Activated CD4-positive, alpha-beta T cell treated with anti-CD3 and anti-CD28 coated beads for 36 hours (primary cell): ENCODE measurements around the gene STT3B. TPM values are rescaled to one million over a fixed set of nuclear protein-coding genes. Genes with fewer than 3 reads are reported as not detected.

Source experiments
- ATAC-seq: fragments of 200-7000 bp; cut with Tn5 transposase; one replicate; pipeline ENCODE4 v1.10.0; 2021; ENCODE audit warnings: mild to moderate bottlenecking, moderate library complexity
- CTCF ChIA-PET: fragments of 350-600 bp; sonication (Branson Sonifier 250); formaldehyde crosslinking; loops from one replicate; lab custom pipeline; 2021; ENCODE audit warnings: antibody characterized with exemption; lab: Charles Lee
- POLR2A ChIA-PET: fragments of 350-600 bp; sonication (Branson Sonifier 250); formaldehyde crosslinking; loops from one replicate; lab custom pipeline; 2021; ENCODE audit warnings: antibody characterized with exemption, inconsistent platforms; lab: Charles Lee
- DNase-seq: peaks from one replicate; pipeline ENCODE4 v3.0.0-alpha.2; 2020
- H3K27ac Mint-ChIP-seq: one replicate; pipeline ENCODE4 v1.8.0; 2021; ENCODE audit warnings: mixed read lengths
- H3K27me3 Mint-ChIP-seq: one replicate; pipeline ENCODE4 v1.8.0; 2021; ENCODE audit warnings: mixed read lengths
- H3K36me3 Mint-ChIP-seq: one replicate; pipeline ENCODE4 v1.8.0; 2021; ENCODE audit warnings: low read depth, mixed read lengths
- H3K4me1 Mint-ChIP-seq: one replicate; pipeline ENCODE4 v1.8.0; 2021; ENCODE audit warnings: mixed read lengths
- H3K4me3 Mint-ChIP-seq: one replicate; pipeline ENCODE4 v1.8.0; 2021; ENCODE audit warnings: mild to moderate bottlenecking, moderate library complexity, mixed read lengths
- H3K9me3 Mint-ChIP-seq: one replicate; pipeline ENCODE4 v1.8.0; 2021; ENCODE audit warnings: low read depth, mixed read lengths
- intact Hi-C, 2 experiments: fragments of 100-400 bp; cut with DNase I in 1 of 2; cut with micrococcal nuclease in 1 of 2; formaldehyde crosslinking; loops; one replicate each; pipeline versions ENCODE4 v1.14.2 to v1.15.1; 2022 to 2024; cut with DNase I, micrococcal nuclease
- total RNA-seq, 2 experiments: library from RNA; stranded (reverse); gene quantifications; one replicate each; pipeline ENCODE4 v1.2.3, GENCODE V29; 2021

The STT3B gene
- total RNA-seq, 2 experiments from 2014 or later = 104 to 148 TPM

GRCh38 chr3:31645256-31645655 is 112.5 kb downstream of the STT3B start:
- peak; percentile 23 for ATAC-seq
- no peaks in the 10 kb centered on the region for H3K27me3 Mint-ChIP-seq
- H3K36me3 Mint-ChIP-seq = peaks cover 33% of the 10 kb centered on the region
- no peak for DNase-seq
- peaks cover 25% of the 10 kb centered on the region for H3K9me3 Mint-ChIP-seq
- CTCF ChIA-PET = interaction anchor here (0.6 kb wide), 1 partner anchor 338 kb away, joined by 4 read pairs; no protein-coding TSS in a partner anchor
- no peak overlapping the region for H3K4me3 Mint-ChIP-seq
- no peak overlapping the region for H3K27ac Mint-ChIP-seq
- POLR2A ChIA-PET = no interaction called here
- H3K4me1 Mint-ChIP-seq = no peaks in the 10 kb centered on the region
- intact Hi-C loops = no loop called here

DNA sequence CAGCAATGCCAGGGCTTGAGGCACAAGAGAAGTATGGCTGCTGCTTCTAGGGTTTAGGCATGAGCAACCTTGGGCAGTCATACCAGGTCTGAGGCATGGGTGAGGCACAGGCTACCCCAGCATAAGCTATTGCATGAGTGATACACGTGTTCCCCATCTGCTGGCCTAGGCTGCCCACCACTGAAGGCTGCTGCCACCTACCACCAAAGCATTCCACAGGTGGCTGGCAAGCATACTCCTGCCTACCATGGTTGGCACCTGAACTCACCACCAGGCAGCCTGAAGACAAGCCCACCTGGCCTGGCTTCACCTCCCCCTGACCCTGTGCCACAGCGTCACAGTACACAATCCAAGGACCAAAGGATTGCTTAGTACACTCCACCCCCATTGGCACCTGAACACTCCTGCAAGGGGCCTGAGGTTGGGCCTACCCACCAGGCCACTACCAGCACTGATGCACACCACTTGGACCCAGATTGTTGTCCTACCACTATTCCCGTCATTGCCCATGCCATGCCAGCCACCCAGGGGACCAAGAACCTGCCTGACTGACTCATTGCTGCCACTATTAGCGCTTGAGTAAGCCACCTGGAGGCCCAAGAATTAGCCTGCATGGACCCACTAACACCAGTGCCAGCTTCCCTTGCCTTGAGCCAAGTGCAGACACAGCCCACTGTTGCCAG is 115.7 kb downstream of the STT3B start:
- no peak overlapping the region for H3K4me3 Mint-ChIP-seq
- H3K36me3 Mint-ChIP-seq = peaks cover 34% of the 10 kb centered on the region
- intact Hi-C loops = no loop called here
- CTCF ChIA-PET = interaction anchor here (0.7 kb wide), 1 partner anchor 32 kb away, joined by 5 read pairs; no protein-coding TSS in a partner anchor
- no peaks in the 10 kb centered on the region for H3K4me1 Mint-ChIP-seq
- POLR2A ChIA-PET = no interaction called here
- H3K27ac Mint-ChIP-seq = no peak overlapping the region
- peak; percentile 23 for ATAC-seq
- H3K27me3 Mint-ChIP-seq = no peaks in the 10 kb centered on the region
- peaks cover 50% of the 10 kb centered on the region for H3K9me3 Mint-ChIP-seq
- DNase-seq = no peak

DNA sequence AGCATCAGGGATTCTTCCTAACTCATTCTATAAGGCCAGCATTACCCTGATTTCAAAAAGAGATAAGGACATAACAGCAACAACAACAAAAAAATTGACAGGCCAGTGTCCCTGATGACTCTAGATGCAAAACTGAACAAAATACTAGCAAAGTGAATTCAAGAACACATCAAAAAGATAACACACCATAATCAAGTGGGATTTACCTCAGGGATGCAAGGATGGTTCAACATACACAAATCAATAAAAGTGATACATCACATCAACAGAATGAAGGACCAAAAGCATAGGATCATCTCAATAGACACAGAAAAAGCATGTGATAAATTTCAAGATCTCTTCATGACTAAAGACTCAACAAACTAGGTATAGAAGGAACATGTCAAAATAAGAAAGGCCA is 119.6 kb downstream of the STT3B start:
- intact Hi-C loops = no loop called here
- POLR2A ChIA-PET = no interaction called here
- CTCF ChIA-PET = no interaction called here
- Mint-ChIP-seq H3K27ac (no peak overlapping the region), H3K27me3 (no peaks in the 10 kb centered on the region), H3K4me3 (no peak overlapping the region), H3K4me1 (no peaks in the 10 kb centered on the region), H3K9me3 (peaks cover 78% of the 10 kb centered on the region), H3K36me3 (peaks cover 22% of the 10 kb centered on the region)
- ATAC-seq (no peak), DNase-seq (no peak)

GRCh38 chr3:31653464-31653863 is 120.7 kb downstream of the STT3B start:
- H3K9me3 Mint-ChIP-seq = peaks cover 81% of the 10 kb centered on the region
- intact Hi-C loops = no loop called here
- no peak overlapping the region for H3K4me3 Mint-ChIP-seq
- H3K36me3 Mint-ChIP-seq = peaks cover 18% of the 10 kb centered on the region
- CTCF ChIA-PET = no interaction called here
- no peak for ATAC-seq
- no peaks in the 10 kb centered on the region for H3K27me3 Mint-ChIP-seq
- no peak for DNase-seq
- no peaks in the 10 kb centered on the region for H3K4me1 Mint-ChIP-seq
- H3K27ac Mint-ChIP-seq = no peak overlapping the region
- POLR2A ChIA-PET = interaction anchor here (0.6 kb wide), 1 partner anchor 13 kb away, joined by 3 read pairs; no protein-coding TSS in a partner anchor

GRCh38 chr3:31654998-31655397 is 122.3 kb downstream of the STT3B start:
- peaks cover 74% of the 10 kb centered on the region for H3K9me3 Mint-ChIP-seq
- H3K4me1 Mint-ChIP-seq = no peaks in the 10 kb centered on the region
- CTCF ChIA-PET = no interaction called here

DNA sequence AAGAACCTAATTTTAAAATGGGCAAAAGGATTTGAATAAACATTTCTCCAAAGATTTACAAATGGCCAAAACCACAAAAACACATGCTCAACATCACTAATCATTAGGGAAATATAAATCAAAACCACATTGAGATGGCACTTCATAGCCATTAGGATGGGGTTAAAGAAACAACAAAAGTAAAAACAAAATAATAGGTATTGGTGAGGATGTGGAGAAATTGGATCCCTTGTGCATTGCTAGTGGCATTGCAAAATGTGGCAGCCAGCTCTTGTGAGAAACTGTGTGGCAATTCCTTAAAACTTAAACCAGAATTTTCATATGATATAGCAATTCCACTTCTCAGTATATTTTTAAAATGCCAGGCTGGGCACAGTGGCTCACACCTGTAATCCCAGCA is 126.5 kb downstream of the STT3B start:
- ChIA-PET POLR2A (no interaction called here), CTCF (no interaction called here)
- DNase-seq (no peak), ATAC-seq (no peak)
- Mint-ChIP-seq H3K36me3 (peaks cover 8% of the 10 kb centered on the region), H3K27me3 (no peaks in the 10 kb centered on the region), H3K9me3 (peaks cover 41% of the 10 kb centered on the region), H3K4me1 (no peaks in the 10 kb centered on the region), H3K27ac (no peak overlapping the region), H3K4me3 (no peak overlapping the region)
- intact Hi-C loops = no loop called here

More at GRCh38 chr3:31654998-31655397, 122.3 kb downstream of the STT3B start:
- no peak for DNase-seq
- intact Hi-C loops = no loop called here
- ATAC-seq = no peak
- POLR2A ChIA-PET = no interaction called here
- Mint-ChIP-seq H3K4me3 (no peak overlapping the region), H3K27ac (no peak overlapping the region), H3K27me3 (no peaks in the 10 kb centered on the region), H3K36me3 (peaks cover 13% of the 10 kb centered on the region)

- POLR2A ChIA-PET = no interaction called here
- no peaks in the 10 kb centered on the region for H3K27me3 Mint-ChIP-seq
- no peak for ATAC-seq
- CTCF ChIA-PET = interaction anchor here (1.3 kb wide), 1 partner anchor 14 kb away, joined by 3 read pairs; no protein-coding TSS in a partner anchor
- no peak overlapping the region for H3K27ac Mint-ChIP-seq
- peaks cover 22% of the 10 kb centered on the region for H3K9me3 Mint-ChIP-seq
- intact Hi-C loops = no loop called here
- no peak overlapping the region for H3K4me3 Mint-ChIP-seq
- H3K36me3 Mint-ChIP-seq = peaks cover 5% of the 10 kb centered on the region
- DNase-seq = no peak
- H3K4me1 Mint-ChIP-seq = no peaks in the 10 kb centered on the region
These were observed 128.6 kb downstream of the STT3B start for GRCh38 chr3:31661286-31661685.

- ATAC-seq (no peak), DNase-seq (no peak)
- H3K27ac Mint-ChIP-seq = no peak overlapping the region
- no peaks in the 10 kb centered on the region for H3K4me1 Mint-ChIP-seq
- ChIA-PET POLR2A (no interaction called here), CTCF (interaction anchor here (0.6 to 1.3 kb wide), 3 partner anchors 14 to 95 kb away, joined by 3 read pairs; no protein-coding TSS in a partner anchor)
- intact Hi-C loops = no loop called here
- H3K4me3 Mint-ChIP-seq = no peak overlapping the region
- no peaks in the 10 kb centered on the region for H3K27me3 Mint-ChIP-seq
- H3K9me3 Mint-ChIP-seq = peaks cover 16% of the 10 kb centered on the region
- H3K36me3 Mint-ChIP-seq = peaks cover 5% of the 10 kb centered on the region
These were observed 129.4 kb downstream of the STT3B start for GRCh38 chr3:31661993-31662670.

- ChIA-PET CTCF (no interaction called here), POLR2A (no interaction called here)
- ATAC-seq (no peak), DNase-seq (no peak)
- no peaks in the 10 kb centered on the region for H3K36me3 Mint-ChIP-seq
- no peaks in the 10 kb centered on the region for H3K9me3 Mint-ChIP-seq
- H3K4me1 Mint-ChIP-seq = peaks cover 4% of the 10 kb centered on the region
- H3K27ac Mint-ChIP-seq = no peak overlapping the region
- intact Hi-C loops = no loop called here
- no peaks in the 10 kb centered on the region for H3K27me3 Mint-ChIP-seq
- H3K4me3 Mint-ChIP-seq = no peak overlapping the region
These were observed 131.3 kb downstream of the STT3B start for GRCh38 chr3:31664031-31664430.

- DNase-seq (no peak), ATAC-seq (no peak)
- H3K9me3 Mint-ChIP-seq = no peaks in the 10 kb centered on the region
- CTCF ChIA-PET = interaction anchor here (1.5 kb wide), 1 partner anchor 8 kb away, joined by 4 read pairs; no protein-coding TSS in a partner anchor
- peaks cover 4% of the 10 kb centered on the region for H3K4me1 Mint-ChIP-seq
- POLR2A ChIA-PET = no interaction called here
- no peaks in the 10 kb centered on the region for H3K27me3 Mint-ChIP-seq
- no peak overlapping the region for H3K27ac Mint-ChIP-seq
- no peak overlapping the region for H3K4me3 Mint-ChIP-seq
- no peaks in the 10 kb centered on the region for H3K36me3 Mint-ChIP-seq
- intact Hi-C loops = no loop called here
These were observed 134.9 kb downstream of the STT3B start for GRCh38 chr3:31667582-31667981.

DNA sequence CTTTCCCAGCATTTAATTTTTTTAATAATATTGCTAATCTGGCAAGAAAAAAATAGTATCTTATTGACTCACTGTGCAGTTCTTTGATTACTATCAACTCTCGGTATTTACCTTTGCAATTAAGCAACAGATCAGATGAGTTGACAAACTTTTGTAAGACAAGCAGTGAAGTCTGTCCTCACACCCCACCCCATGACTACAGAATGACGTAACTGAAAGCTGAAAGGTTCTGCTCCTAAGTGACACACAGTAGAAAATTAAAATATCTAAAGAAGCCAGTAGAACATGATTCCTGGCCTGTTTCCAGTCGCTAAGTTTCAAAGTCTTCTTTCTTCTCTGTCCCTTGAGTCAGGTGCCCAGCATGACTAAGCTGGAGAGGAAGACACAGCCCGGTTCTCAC is 135.5 kb downstream of the STT3B start:
- Mint-ChIP-seq H3K27ac (no peak overlapping the region), H3K9me3 (no peaks in the 10 kb centered on the region), H3K27me3 (no peaks in the 10 kb centered on the region), H3K36me3 (no peaks in the 10 kb centered on the region), H3K4me1 (peaks cover 4% of the 10 kb centered on the region), H3K4me3 (no peak overlapping the region)
- intact Hi-C loops = no loop called here
- DNase-seq = no peak
- ChIA-PET POLR2A (no interaction called here), CTCF (no interaction called here)
- ATAC-seq = peak; percentile 19

- H3K4me3 Mint-ChIP-seq = no peak overlapping the region
- no peak overlapping the region for H3K27ac Mint-ChIP-seq
- no peaks in the 10 kb centered on the region for H3K9me3 Mint-ChIP-seq
- H3K36me3 Mint-ChIP-seq = no peaks in the 10 kb centered on the region
- no peaks in the 10 kb centered on the region for H3K27me3 Mint-ChIP-seq
- CTCF ChIA-PET = interaction anchor here (0.6 kb wide), 1 partner anchor 53 kb away, joined by 6 read pairs; no protein-coding TSS in a partner anchor
- DNase-seq (no peak), ATAC-seq (no peak)
- POLR2A ChIA-PET = no interaction called here
- H3K4me1 Mint-ChIP-seq = peaks cover 4% of the 10 kb centered on the region
- intact Hi-C loops = no loop called here
These were observed 137.4 kb downstream of the STT3B start for GRCh38 chr3:31670136-31670535.
